Measurements from ENCODE around the gene MACROD2. TPM values are rescaled to one million over a fixed set of nuclear protein-coding genes. Genes with fewer than 3 reads are reported as not detected.

Gene MACROD2
- polyA plus RNA-seq, 1 donor from 2014 or later: 23.2 TPM

DNA sequence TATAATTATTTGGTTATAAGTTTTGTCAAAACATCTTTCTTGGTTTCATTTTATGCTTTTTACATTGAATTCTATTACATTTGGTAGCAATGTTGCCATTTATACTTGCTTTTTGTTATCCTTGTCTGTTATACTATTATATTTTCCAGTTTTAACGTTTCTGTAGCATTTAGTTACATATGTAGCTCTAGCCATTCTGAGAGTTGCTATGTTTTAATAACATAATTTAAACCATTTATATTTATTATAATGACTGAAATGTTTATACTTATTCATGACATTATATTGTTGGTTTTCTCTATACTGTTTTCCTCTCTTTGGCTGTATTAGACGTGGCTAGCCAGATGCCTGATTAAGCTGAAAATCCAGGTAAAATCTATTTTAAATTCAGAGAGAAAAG is 594.1 kb downstream of the MACROD2 start:
- no peak overlapping the region for H2AFZ ChIP-seq (ENCODE audit: low read depth, low read length)
- H3K36me3 ChIP-seq (ENCODE audit: insufficient read depth, low read length): no peaks in the 10 kb centered on the region
- no peak overlapping the region for H3K4me2 ChIP-seq (ENCODE audit: low read length)
- no peaks in the 10 kb centered on the region for H4K20me1 ChIP-seq (ENCODE audit: insufficient read depth)
- no peak overlapping the region for H3K27ac ChIP-seq (ENCODE audit: low read length)
- no peak overlapping the region for H3K4me3 ChIP-seq (ENCODE audit: low read length)
- H3K9me2 ChIP-seq (ENCODE audit: insufficient read depth, low read length): no peaks in the 10 kb centered on the region
- no peak for TF ChIP-seq SMC3 (conservative IDR thresholded peaks at IDR 0.05; ENCODE audit: poor library complexity)
- TF ChIP-seq, protein P1, sequence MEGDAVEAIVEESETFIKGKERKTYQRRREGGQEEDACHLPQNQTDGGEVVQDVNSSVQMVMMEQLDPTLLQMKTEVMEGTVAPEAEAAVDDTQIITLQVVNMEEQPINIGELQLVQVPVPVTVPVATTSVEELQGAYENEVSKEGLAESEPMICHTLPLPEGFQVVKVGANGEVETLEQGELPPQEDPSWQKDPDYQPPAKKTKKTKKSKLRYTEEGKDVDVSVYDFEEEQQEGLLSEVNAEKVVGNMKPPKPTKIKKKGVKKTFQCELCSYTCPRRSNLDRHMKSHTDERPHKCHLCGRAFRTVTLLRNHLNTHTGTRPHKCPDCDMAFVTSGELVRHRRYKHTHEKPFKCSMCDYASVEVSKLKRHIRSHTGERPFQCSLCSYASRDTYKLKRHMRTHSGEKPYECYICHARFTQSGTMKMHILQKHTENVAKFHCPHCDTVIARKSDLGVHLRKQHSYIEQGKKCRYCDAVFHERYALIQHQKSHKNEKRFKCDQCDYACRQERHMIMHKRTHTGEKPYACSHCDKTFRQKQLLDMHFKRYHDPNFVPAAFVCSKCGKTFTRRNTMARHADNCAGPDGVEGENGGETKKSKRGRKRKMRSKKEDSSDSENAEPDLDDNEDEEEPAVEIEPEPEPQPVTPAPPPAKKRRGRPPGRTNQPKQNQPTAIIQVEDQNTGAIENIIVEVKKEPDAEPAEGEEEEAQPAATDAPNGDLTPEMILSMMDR (IDR thresholded peaks at IDR 0.05; ENCODE audit: poor library complexity, severe bottlenecking): no peak
- no peak for TF ChIP-seq EP300 (conservative IDR thresholded peaks at IDR 0.05; ENCODE audit: poor library complexity, severe bottlenecking)
- no peak for TF ChIP-seq RAD21 (conservative IDR thresholded peaks at IDR 0.05)
- H3K79me2 ChIP-seq (replicated peaks; ENCODE audit: insufficient read depth, low read length): no peaks in the 10 kb centered on the region
- H3F3A ChIP-seq (ENCODE audit: insufficient read depth, low read length, poor library complexity, severe bottlenecking): no peaks in the 10 kb centered on the region
- no peaks in the 10 kb centered on the region for H3K27me3 ChIP-seq (ENCODE audit: insufficient read depth, low read depth, low read length)
- H3K9ac ChIP-seq (ENCODE audit: low read length): no peak overlapping the region
- H3K9me3 ChIP-seq (ENCODE audit: low read length): no peaks in the 10 kb centered on the region

DNA sequence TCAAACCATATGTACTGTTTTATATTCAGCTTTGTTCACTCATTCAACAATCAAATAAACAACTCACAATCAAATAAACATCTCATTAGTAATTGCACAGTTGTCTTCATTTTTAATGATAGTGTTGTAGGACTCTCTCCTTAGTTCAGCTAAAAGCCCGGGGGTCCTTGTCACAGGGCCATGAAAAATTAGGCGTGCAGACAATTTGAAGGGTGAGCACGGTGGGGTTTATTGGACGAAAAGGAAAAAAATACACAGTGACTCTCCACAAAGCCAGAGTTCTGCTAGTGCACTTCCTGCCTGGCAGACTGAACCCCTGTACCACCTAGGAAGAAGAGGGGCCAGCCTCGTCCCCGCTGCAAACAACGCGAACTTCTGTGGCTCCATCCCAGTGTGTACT is 599.7 kb downstream of the MACROD2 start:
- Histone ChIP-seq H3K9me3 (ENCODE audit: low read length) (no peaks in the 10 kb centered on the region), H2AFZ (ENCODE audit: low read depth, low read length) (no peak overlapping the region), H4K20me1 (ENCODE audit: insufficient read depth) (no peaks in the 10 kb centered on the region), H3K27me3 (ENCODE audit: insufficient read depth, low read depth, low read length) (no peaks in the 10 kb centered on the region), H3K79me2 (replicated peaks; ENCODE audit: insufficient read depth, low read length) (no peaks in the 10 kb centered on the region), H3K9me2 (ENCODE audit: insufficient read depth, low read length) (no peaks in the 10 kb centered on the region), H3K4me3 (ENCODE audit: low read length) (no peak overlapping the region), H3K27ac (ENCODE audit: low read length) (no peak overlapping the region), H3F3A (ENCODE audit: insufficient read depth, low read length, poor library complexity, severe bottlenecking) (no peaks in the 10 kb centered on the region), H3K9ac (ENCODE audit: low read length) (no peak overlapping the region), H3K4me2 (ENCODE audit: low read length) (no peak overlapping the region), H3K36me3 (ENCODE audit: insufficient read depth, low read length) (no peaks in the 10 kb centered on the region)
- no peak for TF ChIP-seq TAF1 (IDR thresholded peaks at IDR 0.05; ENCODE audit: low read depth)
- no peak for TF ChIP-seq MXI1 (conservative IDR thresholded peaks at IDR 0.05; ENCODE audit: poor library complexity, severe bottlenecking)

DNA sequence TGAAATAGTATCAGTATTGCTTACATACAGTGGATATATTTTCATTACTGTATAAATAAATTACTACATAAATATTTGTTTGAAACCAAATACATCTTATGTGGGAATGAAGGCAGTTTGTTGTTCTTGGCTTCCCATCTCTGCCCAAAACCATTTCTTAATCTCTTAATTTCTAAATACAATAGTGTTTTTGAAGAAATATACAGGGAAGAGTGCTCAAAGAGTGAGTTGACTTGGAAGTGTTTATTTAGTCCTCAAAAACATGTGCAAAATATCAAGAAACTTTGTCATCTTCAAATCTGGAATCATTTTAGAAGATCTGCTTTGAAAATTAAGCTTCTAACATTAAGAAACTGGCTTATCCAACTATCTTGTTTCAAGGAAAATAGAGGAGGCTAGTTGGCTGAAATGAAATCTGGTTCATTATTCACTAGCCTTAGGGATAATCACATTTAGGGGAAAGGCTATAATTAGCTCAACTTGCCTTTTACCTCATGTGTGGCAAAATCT is 601.9 kb downstream of the MACROD2 start:
- H3K4me3 ChIP-seq (ENCODE audit: low read length): no peak overlapping the region
- H3K27me3 ChIP-seq (ENCODE audit: insufficient read depth, low read depth, low read length): no peaks in the 10 kb centered on the region
- no peaks in the 10 kb centered on the region for H3K9me2 ChIP-seq (ENCODE audit: insufficient read depth, low read length)
- no peaks in the 10 kb centered on the region for H3K79me2 ChIP-seq (replicated peaks; ENCODE audit: insufficient read depth, low read length)
- H2AFZ ChIP-seq (ENCODE audit: low read depth, low read length): no peak overlapping the region
- no peaks in the 10 kb centered on the region for H3K36me3 ChIP-seq (ENCODE audit: insufficient read depth, low read length)
- no peak overlapping the region for H3K9ac ChIP-seq (ENCODE audit: low read length)
- H3F3A ChIP-seq (ENCODE audit: insufficient read depth, low read length, poor library complexity, severe bottlenecking): no peaks in the 10 kb centered on the region
- no peak for TF ChIP-seq EP300 (conservative IDR thresholded peaks at IDR 0.05; ENCODE audit: poor library complexity, severe bottlenecking)
- no peak for TF ChIP-seq POLR2AphosphoS5 (IDR thresholded peaks at IDR 0.05)
- TF ChIP-seq, protein P2, sequence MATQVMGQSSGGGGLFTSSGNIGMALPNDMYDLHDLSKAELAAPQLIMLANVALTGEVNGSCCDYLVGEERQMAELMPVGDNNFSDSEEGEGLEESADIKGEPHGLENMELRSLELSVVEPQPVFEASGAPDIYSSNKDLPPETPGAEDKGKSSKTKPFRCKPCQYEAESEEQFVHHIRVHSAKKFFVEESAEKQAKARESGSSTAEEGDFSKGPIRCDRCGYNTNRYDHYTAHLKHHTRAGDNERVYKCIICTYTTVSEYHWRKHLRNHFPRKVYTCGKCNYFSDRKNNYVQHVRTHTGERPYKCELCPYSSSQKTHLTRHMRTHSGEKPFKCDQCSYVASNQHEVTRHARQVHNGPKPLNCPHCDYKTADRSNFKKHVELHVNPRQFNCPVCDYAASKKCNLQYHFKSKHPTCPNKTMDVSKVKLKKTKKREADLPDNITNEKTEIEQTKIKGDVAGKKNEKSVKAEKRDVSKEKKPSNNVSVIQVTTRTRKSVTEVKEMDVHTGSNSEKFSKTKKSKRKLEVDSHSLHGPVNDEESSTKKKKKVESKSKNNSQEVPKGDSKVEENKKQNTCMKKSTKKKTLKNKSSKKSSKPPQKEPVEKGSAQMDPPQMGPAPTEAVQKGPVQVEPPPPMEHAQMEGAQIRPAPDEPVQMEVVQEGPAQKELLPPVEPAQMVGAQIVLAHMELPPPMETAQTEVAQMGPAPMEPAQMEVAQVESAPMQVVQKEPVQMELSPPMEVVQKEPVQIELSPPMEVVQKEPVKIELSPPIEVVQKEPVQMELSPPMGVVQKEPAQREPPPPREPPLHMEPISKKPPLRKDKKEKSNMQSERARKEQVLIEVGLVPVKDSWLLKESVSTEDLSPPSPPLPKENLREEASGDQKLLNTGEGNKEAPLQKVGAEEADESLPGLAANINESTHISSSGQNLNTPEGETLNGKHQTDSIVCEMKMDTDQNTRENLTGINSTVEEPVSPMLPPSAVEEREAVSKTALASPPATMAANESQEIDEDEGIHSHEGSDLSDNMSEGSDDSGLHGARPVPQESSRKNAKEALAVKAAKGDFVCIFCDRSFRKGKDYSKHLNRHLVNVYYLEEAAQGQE (IDR thresholded peaks at IDR 0.05; ENCODE audit: borderline replicate concordance): no peak
- TF ChIP-seq EZH2 (IDR thresholded peaks at IDR 0.05; ENCODE audit: borderline replicate concordance, insufficient read depth, low read length, poor library complexity, severe bottlenecking): no peak
- no peak for TF ChIP-seq TAF1 (IDR thresholded peaks at IDR 0.05; ENCODE audit: low read depth)
- no peak for TF ChIP-seq RAD21 (conservative IDR thresholded peaks at IDR 0.05)
- TF ChIP-seq, protein P1 (IDR thresholded peaks at IDR 0.05; ENCODE audit: poor library complexity, severe bottlenecking): no peak
- no peak overlapping the region for H3K4me2 ChIP-seq (ENCODE audit: low read length)
- H3K27ac ChIP-seq (ENCODE audit: low read length): no peak overlapping the region
- no peaks in the 10 kb centered on the region for H4K20me1 ChIP-seq (ENCODE audit: insufficient read depth)
- H3K9me3 ChIP-seq (ENCODE audit: low read length): no peaks in the 10 kb centered on the region
